H1 (cell line): ENCODE results near the gene DOCK10. TPM values are rescaled to one million over a fixed set of nuclear protein-coding genes. Genes with fewer than 3 reads are reported as not detected.

Source experiments
- ATF2 ChIP-seq: IDR thresholded peaks from 2 replicates; pipeline ENCODE4 v1.6.1; 2012; ENCODE audit warnings: low read length, inconsistent platforms
- CHD7 ChIP-seq: fragments of 300-600 bp; sonication (generic); IDR thresholded peaks from 2 replicates; pipeline ENCODE4 v1.7.1; 2012; ENCODE audit warnings: low read length, moderate library complexity, mild to moderate bottlenecking, inconsistent platforms; ENCODE audit not compliant: insufficient replicate concordance
- polyA plus RNA-seq, 7 experiments: library from polyadenylated mRNA; depleted of rRNA in 3 of 7; stranded (reverse) in 5 of 7; unstranded in 2 of 7; fragments of >200 nt in 5 of 7; fragments of 200-250 nt in 2 of 7; gene quantifications; 1 replicate in 5 of 7; 2 replicates in 1 of 7; 4 replicates in 1 of 7; pipeline versions ENCODE4 v1.2.1 to v1.2.3, GENCODE V29; 2011 to 2013; ENCODE audit warnings: missing spikeins in 2 of 7, mixed read lengths in 2 of 7
- total RNA-seq: library from RNA; stranded (reverse); fragmentation: NEBNext Ultra II Directional; extraction: Animal tissue kit (Norgen Biotek cat#: 25700); gene quantifications from 2 replicates; pipeline ENCODE4 v1.2.1, GENCODE V29; 2021

The DOCK10 gene
- total and polyA plus RNA-seq, 2 of the 8 experiments (the other 6 are each of a cell fraction or from before 2014, with no cell fraction given): 0.33 to 1.6 TPM

- TF ChIP-seq CHD7 (no peak), ATF2 (no peak)
Measured at GRCh38 chr2:225069966-225070365, 27.7 kb upstream of the DOCK10 start (continued).
